PFSK-1 (cell line): ENCODE data around the gene CPA2.

Experiments used
- POLR2AphosphoS5 ChIP-seq: IDR thresholded peaks from 2 replicates; pipeline ENCODE4 v1.6.1; 2012; ENCODE audit warnings: low read depth, mild to moderate bottlenecking, control low read depth, low read length, moderate library complexity
- SIN3A ChIP-seq: IDR thresholded peaks from 2 replicates; pipeline ENCODE4 v1.6.1; 2012; ENCODE audit warnings: mild to moderate bottlenecking, low read length, moderate library complexity, borderline replicate concordance; ENCODE audit not compliant: insufficient read depth
- TAF1 ChIP-seq: IDR thresholded peaks from 2 replicates; pipeline ENCODE4 v1.6.1; 2012; ENCODE audit warnings: low read length, control low read depth, borderline replicate concordance; ENCODE audit not compliant: insufficient read depth

GRCh38 chr7:130314305-130314704 lies 47.6 kb downstream of the CPA2 start:
- TF ChIP-seq SIN3A (no peak), POLR2AphosphoS5 (no peak), TAF1 (no peak)
